IMR-90 (cell line): ENCODE measurements around the gene STK25. TPM values are rescaled to one million over a fixed set of nuclear protein-coding genes. Genes with fewer than 3 reads are reported as not detected.
A peak's percentile ranks its signal among the peaks of the same experiment; 100 is the strongest.

Source experiments
- CHD1 ChIP-seq: IDR thresholded peaks from 2 replicates; pipeline ENCODE4 v1.6.1; 2012; ENCODE audit warnings: low read depth, low read length, improper control_type of control experiment
- CTCF ChIP-seq: conservative IDR thresholded peaks from 2 replicates; pipeline ENCODE4 v1.5.1; 2012; ENCODE audit warnings: mild to moderate bottlenecking, low read depth, low read length, improper control_type of control experiment
- MAFK ChIP-seq: IDR thresholded peaks from 2 replicates; pipeline ENCODE4 v1.6.1; 2012; ENCODE audit warnings: low read depth, low read length, improper control_type of control experiment
- polyA plus RNA-seq, 3 experiments: library from polyadenylated mRNA; depleted of rRNA; stranded (reverse); fragments of >200 nt; gene quantifications; 2 replicates each; pipeline ENCODE4 v1.2.3, GENCODE V29; 2012; ENCODE audit warnings: low replicate concordance in 1 of 3
- total RNA-seq: library from RNA; depleted of rRNA; stranded (reverse); fragments of >200 nt; gene quantifications from 2 replicates; pipeline ENCODE4 v1.2.3, GENCODE V29; 2012
- TF ChIP-seq, protein P1 (sequence below): fragments of 150-350 bp; IDR thresholded peaks from 2 replicates; pipeline ENCODE4 v1.6.1; 2017; ENCODE audit warnings: mild to moderate bottlenecking, antibody characterized with exemption, low read length, low read depth

STK25 gene
- total and polyA plus RNA-seq, 2 of the 4 experiments (the other 2 are of a cell fraction), result 258 to 392 TPM

DNA sequence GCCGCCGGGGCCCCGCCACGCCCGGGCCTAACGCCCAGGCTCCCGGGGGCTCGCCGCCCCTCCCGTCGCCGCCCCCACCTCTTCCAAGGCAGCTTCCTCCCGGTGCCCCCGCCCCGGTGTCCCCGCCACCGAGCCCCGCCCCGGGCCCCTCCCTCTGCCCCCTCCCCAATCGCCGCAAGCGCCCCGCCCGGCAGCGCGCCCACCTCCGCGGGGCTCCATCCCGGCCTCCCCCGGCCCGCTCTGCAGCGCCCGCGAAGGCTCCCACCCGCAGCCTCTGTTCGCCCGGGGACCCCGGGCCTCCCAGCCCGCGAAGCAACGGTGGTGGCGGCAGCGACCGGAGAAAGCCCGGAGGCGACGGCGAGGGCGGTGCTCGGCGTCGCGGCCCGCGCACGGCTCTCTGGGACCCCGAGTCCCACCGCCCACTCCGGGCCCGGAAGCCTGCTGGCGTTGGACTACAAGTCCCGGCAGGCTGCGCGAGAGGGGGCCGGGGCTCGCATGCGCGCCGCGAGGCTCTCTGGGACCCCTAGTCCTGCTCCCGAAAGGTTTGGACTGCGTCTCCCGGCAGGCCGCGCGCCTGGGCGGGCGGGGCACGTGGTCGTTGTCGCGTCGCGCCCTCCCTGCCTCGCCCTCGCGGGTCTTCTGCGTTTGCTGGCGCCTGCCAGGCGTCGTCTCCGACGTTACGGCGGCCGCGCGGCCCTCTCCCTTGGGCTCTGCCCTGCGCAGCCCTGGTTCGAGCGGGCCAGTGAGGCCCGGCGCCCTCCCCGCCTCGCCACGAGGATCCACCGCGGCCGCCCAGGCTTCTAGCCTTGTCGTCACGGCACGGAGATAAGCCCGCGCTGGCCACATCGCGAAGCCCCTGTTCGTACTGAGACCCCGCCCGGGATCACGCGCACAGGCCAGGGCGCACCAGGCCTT lies at the start of gene STK25 (continued):
- TF ChIP-seq, protein P1, sequence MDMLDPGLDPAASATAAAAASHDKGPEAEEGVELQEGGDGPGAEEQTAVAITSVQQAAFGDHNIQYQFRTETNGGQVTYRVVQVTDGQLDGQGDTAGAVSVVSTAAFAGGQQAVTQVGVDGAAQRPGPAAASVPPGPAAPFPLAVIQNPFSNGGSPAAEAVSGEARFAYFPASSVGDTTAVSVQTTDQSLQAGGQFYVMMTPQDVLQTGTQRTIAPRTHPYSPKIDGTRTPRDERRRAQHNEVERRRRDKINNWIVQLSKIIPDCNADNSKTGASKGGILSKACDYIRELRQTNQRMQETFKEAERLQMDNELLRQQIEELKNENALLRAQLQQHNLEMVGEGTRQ, result peak; percentile 96
- TF ChIP-seq CTCF (no peak), MAFK (no peak), CHD1 (no peak)
